Heart left ventricle (tissue), 13 donors: ENCODE data around the gene TTLL11.

Experiments
- POLR2A ChIP-seq, 2 donors: fragments of 450-650 bp; IDR thresholded peaks; one replicate each; pipeline ENCODE4 v1.6.1; 2017; ENCODE audit warnings: antibody characterized with exemption in 2 of 2, mild to moderate bottlenecking in 2 of 2, moderate library complexity in 2 of 2
- TF ChIP-seq, protein P1 (sequence below), 12 donors: fragments of 200-600 bp; sonication (generic) in 4 of 12; IDR thresholded peaks; one replicate each; pipeline versions ENCODE4 v1.5.0 to v1.8.0; 2018 to 2022; ENCODE audit warnings: antibody characterized with exemption in 12 of 12, mild to moderate bottlenecking in 5 of 12
- donor health status: ischemic (EF 13 %, LVEDD 7.1; RV severe dilation, severe dysfunction).
- donor health status: DM: no; HTN: yes; CAD: no.
- donor health status: DM: no; HTN: no; CAD: no.
- donor health status: ischemic (EF 25% LVEDD 6.9; RV normal size, moderate dysfunction).
- donor health status: ischemic (EF 25% LVEDD 5.7; RV mildly dilated, moderate dysfunction).
- donor health status: ischemic (EF 35%, LVEDD 5.7; RV mildly dilated, moderate dysfunction).
- donor health status: nonischemic (EF 11% LVEDD 7.7; RV severe dilation, severe dysfunction).
- donor health status: DM: yes; HTN: yes; CAD: no.
- donor health status: PGD.
- donor health status: ischemic (EF 29% LVEDD 5.4; RV normal size, mild dysfunction).
- donor health status: nonischemic (EF 23%, LVEDD 6.1; RV moderate dilation, normal function).

DNA sequence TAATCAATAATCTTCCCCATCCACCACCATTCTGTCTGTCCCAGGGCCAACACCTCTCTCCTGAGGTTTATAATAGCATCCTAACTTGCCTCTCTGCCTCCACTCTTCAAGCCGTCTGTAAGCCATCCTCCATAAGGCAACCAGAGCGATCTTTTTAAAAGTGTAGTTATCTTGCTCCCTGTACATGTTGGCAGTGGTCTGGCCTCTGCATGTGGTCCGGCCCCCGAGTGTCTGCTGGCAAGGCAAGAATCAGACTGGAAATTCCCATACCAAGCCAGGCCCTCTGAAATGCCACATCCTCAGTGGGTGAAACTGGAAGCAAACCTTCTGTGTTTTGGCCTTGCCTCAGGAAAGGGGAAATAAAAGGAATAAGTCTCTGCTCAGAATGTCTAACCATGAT, 17.0 kb downstream of the TTLL11 start:
- TF ChIP-seq, protein P1, sequence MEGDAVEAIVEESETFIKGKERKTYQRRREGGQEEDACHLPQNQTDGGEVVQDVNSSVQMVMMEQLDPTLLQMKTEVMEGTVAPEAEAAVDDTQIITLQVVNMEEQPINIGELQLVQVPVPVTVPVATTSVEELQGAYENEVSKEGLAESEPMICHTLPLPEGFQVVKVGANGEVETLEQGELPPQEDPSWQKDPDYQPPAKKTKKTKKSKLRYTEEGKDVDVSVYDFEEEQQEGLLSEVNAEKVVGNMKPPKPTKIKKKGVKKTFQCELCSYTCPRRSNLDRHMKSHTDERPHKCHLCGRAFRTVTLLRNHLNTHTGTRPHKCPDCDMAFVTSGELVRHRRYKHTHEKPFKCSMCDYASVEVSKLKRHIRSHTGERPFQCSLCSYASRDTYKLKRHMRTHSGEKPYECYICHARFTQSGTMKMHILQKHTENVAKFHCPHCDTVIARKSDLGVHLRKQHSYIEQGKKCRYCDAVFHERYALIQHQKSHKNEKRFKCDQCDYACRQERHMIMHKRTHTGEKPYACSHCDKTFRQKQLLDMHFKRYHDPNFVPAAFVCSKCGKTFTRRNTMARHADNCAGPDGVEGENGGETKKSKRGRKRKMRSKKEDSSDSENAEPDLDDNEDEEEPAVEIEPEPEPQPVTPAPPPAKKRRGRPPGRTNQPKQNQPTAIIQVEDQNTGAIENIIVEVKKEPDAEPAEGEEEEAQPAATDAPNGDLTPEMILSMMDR (IDR thresholded peaks at IDR 0.05) = no peak
- no peak for TF ChIP-seq POLR2A (IDR thresholded peaks at IDR 0.05)
